ENCODE data around the gene THSD4.
"Not testable (repeated sequence)": the region's sequence is repeated elsewhere in the genome, so short reads cannot be mapped to it uniquely, and the experiment has no call there.

GRCh38 chr15:71367737-71368136 is 252.5 kb downstream of the THSD4 start:
- TF ChIP-seq POLR2A (IDR thresholded peaks at IDR 0.05); CTCF (IDR thresholded peaks at IDR 0.05); POLR2AphosphoS5 (IDR thresholded peaks at IDR 0.05; ENCODE audit: insufficient read depth in 1 of 2, low read depth in 1 of 2): not testable (repeated sequence)
